ENCODE data around the gene GRK2. TPM values are rescaled to one million over a fixed set of nuclear protein-coding genes. Genes with fewer than 3 reads are reported as not detected.

GRK2 gene
- total and polyA plus RNA-seq, 2 of the 8 experiments (the other 6 are each of a cell fraction or from before 2014, with no cell fraction given): 47.3 to 49.7 TPM

DNA sequence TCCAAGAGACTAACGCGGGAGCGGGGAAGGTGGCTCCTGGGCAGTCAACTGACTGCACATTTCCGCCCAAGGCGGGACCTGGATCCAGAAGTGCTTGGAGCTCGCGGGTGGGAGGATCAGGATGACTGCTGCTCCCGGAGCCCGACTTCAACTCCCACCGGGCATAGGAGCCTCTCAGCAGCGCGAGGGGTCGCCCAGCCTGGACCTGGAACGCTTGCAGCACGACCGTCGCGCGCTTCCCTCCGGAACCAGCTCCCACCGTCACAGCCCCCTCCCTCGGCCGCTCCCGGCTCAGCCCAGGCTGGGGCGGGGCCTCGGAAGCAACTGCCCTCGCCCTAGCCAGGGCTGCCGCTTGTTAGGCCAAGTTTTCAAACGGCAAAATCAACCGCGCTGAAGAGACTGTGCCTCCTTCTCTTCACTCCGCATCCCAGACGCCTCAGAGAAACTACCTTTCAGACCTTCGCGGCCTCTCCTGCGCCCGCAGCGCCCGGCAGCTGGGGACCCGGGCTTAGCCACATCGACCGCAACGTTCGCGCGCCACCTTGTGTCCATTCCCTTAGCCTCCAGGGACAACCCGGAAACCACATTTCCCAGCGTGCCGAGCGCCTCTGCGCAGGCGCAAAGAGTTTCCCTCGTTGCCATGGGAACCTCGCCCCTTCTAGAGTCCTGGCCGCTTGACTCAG is 51.1 kb downstream of the GRK2 start (continued):
- TF ChIP-seq, protein P1, sequence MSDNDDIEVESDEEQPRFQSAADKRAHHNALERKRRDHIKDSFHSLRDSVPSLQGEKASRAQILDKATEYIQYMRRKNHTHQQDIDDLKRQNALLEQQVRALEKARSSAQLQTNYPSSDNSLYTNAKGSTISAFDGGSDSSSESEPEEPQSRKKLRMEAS (IDR thresholded peaks at IDR 0.05): no peak; the same call in 1 of the 2 replicates
- TF ChIP-seq KDM4A (IDR thresholded peaks at IDR 0.05; ENCODE audit: low read depth, low read length, severe bottlenecking) (peak; percentile 79), RNF2 (IDR thresholded peaks at IDR 0.05; ENCODE audit: borderline replicate concordance, low read depth, low read length, missing control alignments, poor library complexity, severe bottlenecking) (no peak), EZH2 (IDR thresholded peaks at IDR 0.05; ENCODE audit: low read depth, low read length, severe bottlenecking) (no peak), NANOG (IDR thresholded peaks at IDR 0.05; ENCODE audit: insufficient read depth, low read depth, low read length, poor library complexity, severe bottlenecking) (no peak), SP4 (IDR thresholded peaks at IDR 0.05; ENCODE audit: low read length) (peak; percentile 41; the same call in 1 of the 2 replicates), JUND (IDR thresholded peaks at IDR 0.05; ENCODE audit: low read length) (no peak; the same call in 1 of the 2 replicates), HDAC6 (IDR thresholded peaks at IDR 0.05; ENCODE audit: low read depth, low read length) (no peak), NRF1 (IDR thresholded peaks at IDR 0.05; ENCODE audit: low read depth, low read length) (peak; percentile 96), ZNF274 (IDR thresholded peaks at IDR 0.05; ENCODE audit: borderline replicate concordance, extremely low read depth, low read length) (no peak), KDM5A (IDR thresholded peaks at IDR 0.05; ENCODE audit: low read length) (no peak), POU5F1 (IDR thresholded peaks at IDR 0.05; ENCODE audit: low read depth, low read length) (no peak), SIN3A (conservative IDR thresholded peaks at IDR 0.05 in 1 of 2, IDR thresholded peaks at IDR 0.05 in 1 of 2; ENCODE audit: low read depth in 1 of 2, low read length in 2 of 2) (peak in 1 of 2 experiments; percentile 95; a peak in 2 of 4 replicates), SP1 (IDR thresholded peaks at IDR 0.05; ENCODE audit: low read depth, low read length) (no peak), BACH1 (IDR thresholded peaks at IDR 0.05; ENCODE audit: low read length) (0 out of 2 replicates have a peak, but pooled peaks have one; percentile 13), TBP (IDR thresholded peaks at IDR 0.05; ENCODE audit: low read depth, low read length) (peak; percentile 29; the same call in 1 of the 2 replicates), SIRT6 (IDR thresholded peaks at IDR 0.05; ENCODE audit: low read length) (no peak)
- TF ChIP-seq, protein P2, sequence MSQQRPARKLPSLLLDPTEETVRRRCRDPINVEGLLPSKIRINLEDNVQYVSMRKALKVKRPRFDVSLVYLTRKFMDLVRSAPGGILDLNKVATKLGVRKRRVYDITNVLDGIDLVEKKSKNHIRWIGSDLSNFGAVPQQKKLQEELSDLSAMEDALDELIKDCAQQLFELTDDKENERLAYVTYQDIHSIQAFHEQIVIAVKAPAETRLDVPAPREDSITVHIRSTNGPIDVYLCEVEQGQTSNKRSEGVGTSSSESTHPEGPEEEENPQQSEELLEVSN (IDR thresholded peaks at IDR 0.05): peak; percentile 27; the same call in 1 of the 2 replicates

All from H1 (cell line).